ENCODE measurements around the gene AOC2.
A peak's percentile ranks its signal among the peaks of the same experiment; 100 is the strongest.

Gene AOC2

DNA sequence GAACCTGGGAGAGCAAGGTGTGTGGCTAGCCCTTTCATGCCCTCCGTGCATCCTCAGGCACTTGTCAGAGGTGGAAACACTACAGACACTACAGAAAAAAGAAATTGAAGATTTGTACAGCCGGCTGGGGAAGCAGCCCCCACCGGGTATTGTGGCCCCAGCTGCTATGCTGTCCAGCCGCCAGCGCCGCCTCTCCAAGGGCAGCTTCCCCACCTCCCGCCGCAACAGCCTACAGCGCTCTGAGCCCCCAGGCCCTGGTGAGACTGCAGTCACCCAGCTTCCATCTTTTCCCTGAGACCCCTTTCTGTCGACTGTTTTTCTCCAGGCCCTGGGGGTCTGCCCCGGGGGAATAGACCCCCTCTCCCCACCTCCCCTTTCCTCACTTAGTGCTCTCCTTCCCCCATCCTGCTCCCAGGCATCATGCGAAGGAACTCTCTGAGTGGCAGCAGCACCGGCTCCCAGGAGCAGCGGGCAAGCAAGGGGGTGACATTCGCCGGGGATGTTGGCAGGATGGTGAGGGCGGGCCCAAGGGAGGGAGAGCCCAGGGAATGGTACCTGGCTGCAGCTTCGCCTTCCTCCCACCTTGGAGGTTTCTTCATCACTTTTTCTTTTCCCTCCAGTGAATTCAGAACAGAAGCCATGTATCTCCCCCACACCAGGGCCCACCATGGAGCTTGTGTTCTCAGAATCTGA is 48.2 kb upstream of the AOC2 start:
- H3K9ac ChIP-seq (ENCODE audit: low read depth, low read length, poor library complexity, severe bottlenecking), result peak overlapping the region; percentile 88
- H3K36me3 ChIP-seq (ENCODE audit: insufficient read depth, low read length), result no peaks in the 10 kb centered on the region
- H3K4me1 ChIP-seq (ENCODE audit: insufficient read depth, low read length, poor library complexity, severe bottlenecking), result peaks cover 12% of the 10 kb centered on the region
- no peaks in the 10 kb centered on the region for H3F3A ChIP-seq (ENCODE audit: low read depth)
- no peak overlapping the region for H2AFZ ChIP-seq (ENCODE audit: low read length)
- no peaks in the 10 kb centered on the region for H4K20me1 ChIP-seq (ENCODE audit: insufficient read depth, low read length, poor library complexity, severe bottlenecking)
- no peaks in the 10 kb centered on the region for H3K9me3 ChIP-seq (ENCODE audit: insufficient read depth, low read depth, low read length)
- H3K9me2 ChIP-seq (replicated peaks; ENCODE audit: low read depth, low read length), result no peaks in the 10 kb centered on the region
- H3K4me3 ChIP-seq (ENCODE audit: low read length, poor library complexity, severe bottlenecking), result peak overlapping the region; percentile 88
- peak overlapping the region; percentile 97 for H3K4me2 ChIP-seq (ENCODE audit: low read depth, low read length, poor library complexity, severe bottlenecking)
- H3K79me2 ChIP-seq (ENCODE audit: insufficient read depth, low read length), result peaks cover 20% of the 10 kb centered on the region
- no peak for TF ChIP-seq EZH2phosphoT487 (IDR thresholded peaks at IDR 0.05; ENCODE audit: borderline replicate concordance)
- TF ChIP-seq, protein P1, sequence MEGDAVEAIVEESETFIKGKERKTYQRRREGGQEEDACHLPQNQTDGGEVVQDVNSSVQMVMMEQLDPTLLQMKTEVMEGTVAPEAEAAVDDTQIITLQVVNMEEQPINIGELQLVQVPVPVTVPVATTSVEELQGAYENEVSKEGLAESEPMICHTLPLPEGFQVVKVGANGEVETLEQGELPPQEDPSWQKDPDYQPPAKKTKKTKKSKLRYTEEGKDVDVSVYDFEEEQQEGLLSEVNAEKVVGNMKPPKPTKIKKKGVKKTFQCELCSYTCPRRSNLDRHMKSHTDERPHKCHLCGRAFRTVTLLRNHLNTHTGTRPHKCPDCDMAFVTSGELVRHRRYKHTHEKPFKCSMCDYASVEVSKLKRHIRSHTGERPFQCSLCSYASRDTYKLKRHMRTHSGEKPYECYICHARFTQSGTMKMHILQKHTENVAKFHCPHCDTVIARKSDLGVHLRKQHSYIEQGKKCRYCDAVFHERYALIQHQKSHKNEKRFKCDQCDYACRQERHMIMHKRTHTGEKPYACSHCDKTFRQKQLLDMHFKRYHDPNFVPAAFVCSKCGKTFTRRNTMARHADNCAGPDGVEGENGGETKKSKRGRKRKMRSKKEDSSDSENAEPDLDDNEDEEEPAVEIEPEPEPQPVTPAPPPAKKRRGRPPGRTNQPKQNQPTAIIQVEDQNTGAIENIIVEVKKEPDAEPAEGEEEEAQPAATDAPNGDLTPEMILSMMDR (conservative IDR thresholded peaks at IDR 0.05; ENCODE audit: low read length), result no peak
- H3K27me3 ChIP-seq (ENCODE audit: insufficient read depth, low read length, poor library complexity, severe bottlenecking), result no peaks in the 10 kb centered on the region

DNA sequence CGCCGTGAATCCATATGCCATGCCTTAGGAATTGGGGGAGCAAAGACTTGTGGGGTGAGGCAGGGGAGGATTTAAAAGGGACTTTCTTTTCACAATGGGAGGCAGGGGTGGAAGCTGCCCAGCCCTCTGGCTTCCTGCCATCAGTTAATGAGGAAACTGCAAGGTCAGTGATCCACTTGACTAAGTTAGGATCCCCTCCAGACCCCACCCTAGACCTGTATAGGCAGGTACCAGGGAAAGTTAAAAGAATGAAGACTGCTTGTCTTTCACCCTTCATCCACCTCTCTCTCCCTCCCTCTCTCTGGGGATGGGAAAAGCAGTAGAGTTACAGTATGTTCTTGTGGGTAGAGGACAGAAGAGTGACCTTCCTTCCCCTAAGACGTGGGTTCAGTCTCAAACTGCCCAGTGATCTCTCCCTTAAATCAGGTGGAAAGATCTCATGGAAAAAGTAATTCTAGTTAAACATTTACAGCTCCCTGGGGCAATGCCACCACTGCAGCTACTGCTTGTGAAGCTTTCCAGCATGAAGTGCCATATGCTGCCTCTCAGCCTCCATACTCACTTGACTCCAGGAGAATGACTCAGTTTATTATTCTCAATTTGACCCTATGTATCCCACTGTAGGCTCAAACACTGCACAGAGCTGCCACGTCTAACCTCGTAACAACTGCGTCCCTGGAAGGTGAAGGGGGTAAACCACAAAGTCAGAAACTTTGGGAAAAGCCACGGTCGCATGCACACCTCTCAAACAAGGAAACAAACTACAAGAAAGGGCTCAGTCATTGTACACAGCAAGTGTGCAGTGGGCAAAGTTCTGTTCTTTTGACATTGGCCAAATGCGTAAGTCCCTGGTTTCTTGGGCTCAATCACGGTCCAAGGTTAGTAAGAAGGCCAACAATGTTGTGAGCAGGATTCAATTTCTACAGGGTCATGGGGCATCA is 47.0 kb upstream of the AOC2 start:
- Histone ChIP-seq H3K9me3 (ENCODE audit: insufficient read depth, low read depth, low read length) (no peaks in the 10 kb centered on the region), H3K4me1 (ENCODE audit: insufficient read depth, low read length, poor library complexity, severe bottlenecking) (peaks cover 12% of the 10 kb centered on the region)

DNA sequence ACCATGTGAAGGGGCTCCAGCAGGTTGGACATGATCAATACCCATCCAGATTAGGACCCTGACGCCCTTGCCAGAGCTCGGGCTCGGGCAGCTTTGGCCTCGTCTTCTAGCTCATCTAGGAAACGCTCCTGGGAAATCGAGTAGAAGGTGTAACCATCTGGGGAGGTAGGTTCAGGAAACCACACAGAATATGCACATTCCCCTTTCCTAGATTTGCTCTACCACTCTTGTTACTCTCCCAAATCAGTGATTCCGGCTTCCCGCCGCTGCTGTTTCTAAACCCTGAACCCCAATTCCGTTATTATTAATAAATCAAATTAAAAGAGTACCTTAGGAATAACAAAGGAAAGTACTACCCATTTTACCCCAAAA is 46.4 kb upstream of the AOC2 start:
- H3F3A ChIP-seq (ENCODE audit: low read depth), result no peaks in the 10 kb centered on the region
- H3K9me2 ChIP-seq (replicated peaks; ENCODE audit: low read depth, low read length), result no peaks in the 10 kb centered on the region
- peak overlapping the region; percentile 88 for H3K9ac ChIP-seq (ENCODE audit: low read depth, low read length, poor library complexity, severe bottlenecking)
- H3K9me3 ChIP-seq (ENCODE audit: insufficient read depth, low read depth, low read length), result no peaks in the 10 kb centered on the region
- no peak for TF ChIP-seq EZH2phosphoT487 (IDR thresholded peaks at IDR 0.05; ENCODE audit: borderline replicate concordance)
- TF ChIP-seq, protein P1 (conservative IDR thresholded peaks at IDR 0.05; ENCODE audit: low read length), result no peak
- H3K4me1 ChIP-seq (ENCODE audit: insufficient read depth, low read length, poor library complexity, severe bottlenecking), result peaks cover 12% of the 10 kb centered on the region
- H3K36me3 ChIP-seq (ENCODE audit: insufficient read depth, low read length), result no peaks in the 10 kb centered on the region
- peak overlapping the region; percentile 88 for H3K4me3 ChIP-seq (ENCODE audit: low read length, poor library complexity, severe bottlenecking)
- H4K20me1 ChIP-seq (ENCODE audit: insufficient read depth, low read length, poor library complexity, severe bottlenecking), result no peaks in the 10 kb centered on the region
- peak overlapping the region; percentile 85 for H2AFZ ChIP-seq (ENCODE audit: low read length)
- H3K79me2 ChIP-seq (ENCODE audit: insufficient read depth, low read length), result peaks cover 20% of the 10 kb centered on the region
- H3K27me3 ChIP-seq (ENCODE audit: insufficient read depth, low read length, poor library complexity, severe bottlenecking), result no peaks in the 10 kb centered on the region
- peak overlapping the region; percentile 97 for H3K4me2 ChIP-seq (ENCODE audit: low read depth, low read length, poor library complexity, severe bottlenecking)

More for the DNA sequence above, 47.0 kb upstream of the AOC2 start:
- Histone ChIP-seq H3K4me3 (ENCODE audit: low read length, poor library complexity, severe bottlenecking) (peak overlapping the region; percentile 88), H3K9me2 (replicated peaks; ENCODE audit: low read depth, low read length) (no peaks in the 10 kb centered on the region), H3K27me3 (ENCODE audit: insufficient read depth, low read length, poor library complexity, severe bottlenecking) (no peaks in the 10 kb centered on the region), H4K20me1 (ENCODE audit: insufficient read depth, low read length, poor library complexity, severe bottlenecking) (no peaks in the 10 kb centered on the region), H3K36me3 (ENCODE audit: insufficient read depth, low read length) (no peaks in the 10 kb centered on the region), H3K4me2 (ENCODE audit: low read depth, low read length, poor library complexity, severe bottlenecking) (peak overlapping the region; percentile 97), H3K79me2 (ENCODE audit: insufficient read depth, low read length) (peaks cover 20% of the 10 kb centered on the region), H3F3A (ENCODE audit: low read depth) (no peaks in the 10 kb centered on the region), H3K9ac (ENCODE audit: low read depth, low read length, poor library complexity, severe bottlenecking) (peak overlapping the region; percentile 88), H2AFZ (ENCODE audit: low read length) (no peak overlapping the region)
- TF ChIP-seq, protein P1 (conservative IDR thresholded peaks at IDR 0.05; ENCODE audit: low read length), result no peak
- TF ChIP-seq EZH2phosphoT487 (IDR thresholded peaks at IDR 0.05; ENCODE audit: borderline replicate concordance), result no peak
